GM19351 (cell line): ENCODE measurements around the gene TRAPPC2.
"Not testable (repeated sequence)": the region's sequence is repeated elsewhere in the genome, so short reads cannot be mapped to it uniquely, and the experiment has no call there.

Source experiments
- ATAC-seq: cut with Tn5 transposase; IDR thresholded peaks from one replicate; pipeline ENCODE4 v1.9.1; 2021; ENCODE audit warnings: mild to moderate bottlenecking, moderate library complexity; ENCODE audit not compliant: unreplicated experiment

TRAPPC2 gene

GRCh38 chrX:13699183-13699826, 35.1 kb downstream of the TRAPPC2 start:
- ATAC-seq: peak; percentile 66

DNA sequence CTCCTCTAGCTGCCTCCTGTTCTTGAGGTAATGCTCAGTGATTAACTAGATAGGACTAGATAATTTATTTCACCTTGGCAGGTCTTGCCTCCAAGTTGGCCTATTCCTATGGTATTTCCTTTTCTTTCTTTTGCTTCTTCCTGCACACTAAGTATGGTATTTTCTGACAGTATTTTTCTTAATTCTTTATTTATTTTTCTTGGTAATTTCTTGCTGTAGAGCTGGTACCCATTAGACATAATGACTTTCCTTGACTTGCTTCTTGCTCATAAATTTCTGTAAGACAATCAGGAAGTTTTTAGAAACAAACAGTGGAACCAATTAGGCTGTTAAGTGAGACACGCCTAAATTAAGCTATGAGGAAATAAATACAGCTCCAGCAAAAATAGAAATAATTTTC, 36.0 kb downstream of the TRAPPC2 start:
- ATAC-seq: no peak

DNA sequence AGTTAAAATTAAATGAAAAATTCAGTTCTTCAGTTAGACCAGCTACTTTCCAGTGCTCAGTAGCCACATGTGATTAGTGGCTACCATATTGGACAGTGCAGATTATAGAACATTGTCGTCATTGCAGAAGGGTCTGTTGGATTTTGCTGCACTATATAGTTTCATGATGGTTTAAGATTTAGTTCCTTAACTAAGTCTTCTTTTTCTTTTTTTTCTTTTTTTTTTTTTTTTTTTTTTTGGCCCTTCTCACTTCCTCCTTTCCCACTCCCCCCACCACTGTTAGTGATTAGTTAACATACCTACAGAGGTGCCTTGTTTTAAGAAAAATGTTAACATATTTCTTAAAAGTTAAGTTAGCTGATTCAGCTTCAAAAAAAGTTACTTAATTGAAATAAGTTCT, 36.4 kb downstream of the TRAPPC2 start:
- no peak for ATAC-seq

- peak; percentile 63 for ATAC-seq
Measured at GRCh38 chrX:13697455-13697854, 37.0 kb downstream of the TRAPPC2 start.

DNA sequence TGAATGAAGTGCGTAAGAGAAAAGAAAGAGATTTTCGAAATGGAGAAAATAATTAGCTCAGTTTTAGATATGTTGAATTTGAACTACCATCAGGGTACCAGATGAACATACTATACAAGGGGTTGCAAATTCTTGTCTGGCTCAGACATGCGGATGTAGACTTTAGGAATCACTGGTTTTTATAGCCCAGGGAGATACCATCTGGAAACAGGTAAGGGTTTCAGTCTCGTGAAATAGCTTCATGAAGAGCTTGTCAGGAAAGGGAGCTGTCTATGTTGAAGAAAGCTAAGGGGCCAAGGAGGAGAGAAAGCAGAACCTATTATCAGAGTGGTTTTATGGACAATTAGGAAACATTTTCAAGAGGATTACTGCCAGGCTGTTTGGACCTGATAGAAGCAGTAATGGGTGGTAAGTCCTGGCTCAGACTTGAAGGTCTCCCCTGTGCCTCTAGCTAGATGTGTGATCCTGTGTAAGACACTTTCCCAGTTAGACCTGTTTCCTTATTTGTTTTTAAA, 38.8 kb downstream of the TRAPPC2 start:
- no peak for ATAC-seq

- ATAC-seq: no peak
Measured at GRCh38 chrX:13694983-13695382, 39.4 kb downstream of the TRAPPC2 start.

- no peak for ATAC-seq
Measured at GRCh38 chrX:13694359-13694758, 40.1 kb downstream of the TRAPPC2 start.

GRCh38 chrX:13693341-13693961, 41.0 kb downstream of the TRAPPC2 start:
- no peak for ATAC-seq

DNA sequence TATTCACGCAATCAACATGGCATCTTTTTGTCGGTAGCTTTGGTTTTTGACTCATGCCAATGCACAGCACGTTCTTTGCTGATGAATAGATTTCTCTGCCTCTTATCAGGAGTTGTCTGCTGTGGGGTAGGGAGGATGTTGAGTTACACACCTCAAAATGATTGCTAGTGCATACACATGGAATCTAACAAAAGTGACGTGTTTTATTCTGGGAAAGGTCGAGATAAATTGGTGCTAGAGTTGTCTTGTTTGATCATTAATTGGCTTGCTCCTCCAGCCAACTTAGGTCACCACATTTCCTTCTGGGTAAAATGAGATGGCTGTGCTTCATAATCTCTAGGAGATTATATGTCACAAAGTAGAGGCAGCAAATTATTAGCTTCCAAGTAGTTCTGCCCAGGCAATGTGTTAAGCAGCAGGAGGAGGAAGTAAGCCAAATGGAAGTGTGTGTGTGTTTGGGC, 41.6 kb downstream of the TRAPPC2 start:
- no peak for ATAC-seq

DNA sequence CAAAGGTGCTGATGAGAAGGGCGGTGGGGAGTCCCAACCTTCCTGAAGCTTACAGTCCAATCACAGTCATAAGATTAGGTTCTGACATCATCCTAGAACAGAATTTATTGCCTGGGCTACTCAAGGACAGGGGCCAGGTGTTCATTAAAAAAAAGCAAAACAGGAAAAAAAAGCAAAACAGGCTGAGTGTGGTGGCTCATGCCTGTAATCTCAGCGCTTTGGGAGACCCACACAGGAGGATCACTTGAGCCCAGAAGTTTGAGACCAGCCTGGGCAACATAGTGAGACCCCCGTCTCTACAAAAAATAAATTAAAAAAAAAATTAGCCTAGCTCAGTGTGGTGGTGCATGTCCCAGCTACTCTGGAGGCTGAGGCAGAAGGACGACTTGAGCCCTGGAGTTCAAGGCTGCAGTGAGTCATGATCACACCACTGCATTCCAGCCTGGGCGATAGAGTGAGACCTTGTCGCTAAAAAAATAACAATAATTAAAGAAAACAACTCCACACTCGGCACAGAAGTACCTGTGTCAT, 42.5 kb downstream of the TRAPPC2 start:
- ATAC-seq: no peak

DNA sequence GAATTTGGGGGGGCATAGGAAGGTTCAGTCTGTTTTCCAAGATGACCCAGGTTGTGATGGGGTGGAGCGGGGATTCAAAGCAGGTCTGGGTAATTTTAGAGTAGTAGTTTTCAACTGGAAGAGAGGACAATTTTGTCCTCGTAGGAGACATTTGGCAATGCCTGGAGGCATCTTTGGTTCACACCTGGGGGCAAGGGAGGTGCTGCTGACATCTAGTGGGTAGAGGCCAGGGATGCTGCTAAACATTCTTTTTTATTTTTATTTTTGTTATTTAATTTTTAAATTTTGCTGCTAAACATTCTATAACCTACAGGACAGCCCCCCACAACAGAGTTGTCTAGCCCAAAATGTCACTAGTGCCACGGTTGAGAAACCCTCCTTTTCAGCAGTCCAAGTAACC, 43.6 kb downstream of the TRAPPC2 start:
- ATAC-seq: no peak

DNA sequence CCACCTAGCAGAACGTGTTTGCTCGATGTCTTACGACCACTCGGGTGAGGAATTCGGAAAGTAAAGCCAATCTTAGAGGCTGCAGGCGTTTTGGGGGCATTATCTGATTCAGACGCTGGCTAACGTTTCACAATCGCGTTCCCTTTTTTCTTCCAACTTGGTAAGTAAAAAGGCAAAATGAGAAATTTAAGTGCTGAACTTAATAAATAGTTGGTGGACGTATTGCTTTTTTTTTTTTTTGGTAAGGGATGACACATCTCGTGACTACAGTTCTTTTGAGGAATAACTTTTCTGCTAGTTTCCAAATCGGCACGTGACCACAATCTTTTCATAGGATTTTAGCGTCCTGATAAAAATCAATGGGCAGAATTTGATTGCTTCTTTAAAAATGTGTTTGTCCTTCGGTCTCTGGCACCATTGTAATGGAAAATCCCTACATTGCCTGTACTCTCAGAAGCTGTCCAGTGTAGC, 44.6 kb downstream of the TRAPPC2 start:
- no peak for ATAC-seq

DNA sequence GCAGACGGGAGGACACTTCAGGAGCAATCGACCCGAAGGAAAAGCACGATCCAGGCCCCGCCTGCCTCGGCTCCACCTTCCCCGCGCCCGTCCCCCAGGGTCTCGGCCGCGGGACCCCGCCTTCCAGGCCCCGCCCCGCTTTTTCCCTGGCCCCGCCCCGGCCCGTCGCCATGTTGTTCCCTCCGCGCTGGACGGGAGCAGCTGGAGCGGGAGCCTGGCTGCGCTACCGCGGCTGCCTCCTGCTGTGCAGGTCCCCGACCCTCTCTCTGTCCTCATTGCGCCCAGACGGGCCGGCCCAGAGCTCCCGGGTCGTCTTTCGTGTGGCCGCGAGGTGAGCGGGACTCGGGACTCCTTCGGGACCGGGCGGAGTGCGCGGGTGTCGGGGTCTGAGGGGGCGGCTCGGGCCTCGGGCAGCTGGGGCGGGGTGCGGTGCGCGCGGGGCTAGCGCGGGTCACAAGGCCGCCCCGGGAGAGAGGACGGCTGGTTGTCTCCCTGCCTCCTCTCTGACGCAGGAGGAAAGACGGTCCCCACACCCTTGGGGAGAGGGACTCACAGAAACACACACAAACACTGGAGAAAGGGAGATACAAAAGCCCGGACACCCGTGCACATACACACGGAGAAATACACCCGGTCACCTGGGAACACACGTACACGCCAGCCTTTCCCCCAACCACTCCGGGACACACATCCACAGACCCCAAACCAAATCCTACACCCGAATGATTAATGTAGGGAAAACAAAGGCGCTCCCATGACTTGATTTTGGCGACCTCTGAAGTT, 45.3 kb downstream of the TRAPPC2 start, which contains the start of gene RAB9A:
TSS of gene RAB9A (plus strand) at position 171 of the 783 bp plus-strand sequence. CDS start 19,619 bp downstream, outside the sequence.
- peak; percentile 74 for ATAC-seq

- ATAC-seq: no peak
Measured at GRCh38 chrX:13688384-13688957, 45.9 kb downstream of the TRAPPC2 start.

DNA sequence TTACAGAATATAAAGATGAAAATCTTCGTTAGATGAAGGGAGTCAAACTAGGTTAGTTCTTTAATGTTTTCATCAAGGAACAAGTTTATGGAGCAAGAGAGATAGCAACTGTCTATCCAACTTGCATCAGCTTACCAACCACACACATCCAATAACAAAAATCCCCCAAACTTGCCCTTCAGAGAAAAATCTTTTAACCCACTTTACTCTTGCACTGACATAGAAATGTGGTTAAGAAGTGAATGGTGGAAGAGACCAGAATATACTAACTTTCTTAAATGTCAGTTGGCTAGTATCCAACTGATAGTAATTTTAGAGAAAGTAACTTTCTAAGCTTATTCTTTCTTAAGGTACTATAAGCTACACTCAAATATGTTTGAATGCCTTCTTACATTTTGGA, 47.2 kb downstream of the TRAPPC2 start:
- ATAC-seq: no peak

DNA sequence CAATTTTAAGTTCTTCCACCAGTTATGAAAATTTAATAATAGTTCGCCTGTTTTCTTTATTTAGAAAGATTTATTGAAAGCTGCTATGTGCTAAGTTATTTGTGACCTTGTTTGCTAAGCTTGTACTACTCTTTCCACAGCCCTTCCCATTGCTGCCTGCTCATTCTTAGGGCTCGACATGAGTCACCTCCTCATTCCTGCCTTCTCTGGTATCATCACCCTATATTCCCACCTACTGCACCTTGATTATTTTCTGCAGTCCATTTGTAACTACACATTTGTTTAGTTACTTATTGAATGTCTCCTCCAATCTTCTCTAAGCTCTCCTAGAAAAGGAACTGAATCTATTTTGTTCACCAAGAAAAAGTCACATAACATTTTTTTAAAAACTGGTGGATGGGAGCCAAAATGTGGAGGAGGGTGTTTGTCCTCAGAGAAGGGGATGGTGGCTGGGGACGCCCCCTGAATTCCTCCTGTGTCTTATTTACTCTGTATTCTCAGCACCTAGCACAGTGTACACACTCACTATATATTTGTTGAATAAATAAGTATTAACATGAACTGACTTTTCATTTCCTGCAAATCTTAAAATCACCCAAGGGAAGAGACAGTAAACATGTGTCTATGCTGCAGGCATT, 49.2 kb downstream of the TRAPPC2 start:
- no peak for ATAC-seq

- ATAC-seq: no peak
Measured at GRCh38 chrX:13684361-13684760, 50.1 kb downstream of the TRAPPC2 start.

DNA sequence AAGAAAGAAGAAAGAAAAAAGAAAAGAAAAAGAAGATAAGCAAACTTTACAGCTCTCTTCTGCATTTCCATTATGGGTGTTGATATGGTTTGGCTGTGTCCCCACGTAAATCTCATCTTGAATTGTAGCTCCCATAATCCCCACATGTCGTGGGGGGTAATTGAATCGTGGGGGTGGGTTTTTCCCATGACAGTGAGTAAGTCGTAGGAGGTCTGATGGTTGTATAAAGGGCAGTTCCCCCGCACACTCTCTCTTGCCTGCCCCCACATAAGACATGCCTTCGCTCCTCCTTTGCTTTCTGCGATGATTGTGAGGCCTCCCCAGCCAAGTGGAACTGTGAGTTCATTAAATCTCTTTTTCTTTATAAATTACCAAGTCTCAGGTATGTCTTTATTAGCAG, 52.8 kb downstream of the TRAPPC2 start:
- ATAC-seq: no peak

DNA sequence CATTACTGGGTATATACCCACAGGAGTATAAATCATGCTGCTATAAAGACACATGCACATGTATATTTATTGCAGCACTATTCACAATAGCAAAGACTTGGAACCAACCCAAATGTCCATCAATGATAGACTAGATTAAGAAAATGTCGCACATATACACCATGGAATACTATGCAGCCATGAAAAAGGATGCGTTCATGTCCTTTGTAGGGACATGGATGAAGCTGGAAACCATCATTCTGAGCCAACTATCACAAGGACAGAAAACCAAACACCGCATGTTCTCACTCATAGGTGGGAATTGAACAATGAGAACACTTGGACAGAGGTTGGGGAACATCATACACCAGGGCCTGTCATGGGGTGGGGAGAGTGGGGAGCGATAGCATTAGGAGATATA, 54.7 kb downstream of the TRAPPC2 start:
- not testable (repeated sequence) for ATAC-seq

GRCh38 chrX:13676885-13677284, 57.5 kb downstream of the TRAPPC2 start:
- no peak for ATAC-seq
